Thyroid gland (tissue), 4 donors: ENCODE measurements around the gene MDH1B. TPM values are rescaled to one million over a fixed set of nuclear protein-coding genes. Genes with fewer than 3 reads are reported as not detected.

Experiments
- DNase-seq, 2 donors: peaks; one replicate each; pipeline ENCODE4 v3.0.0-alpha.2; 2019
- H3K27ac ChIP-seq, 3 donors: fragments of 200-600 bp; sonication (generic); 1 replicate in 2 of 3; 2 replicates in 1 of 3; pipeline ENCODE4 v1.5.1; 2016 to 2019; ENCODE audit warnings: mild to moderate bottlenecking in 1 of 3, moderate library complexity in 1 of 3
- H3K27me3 ChIP-seq: fragments of 200-600 bp; sonication (generic); one replicate; pipeline ENCODE4 v1.5.1; 2019
- H3K36me3 ChIP-seq, 2 donors: fragments of 200-600 bp; sonication (generic); one replicate each; pipeline ENCODE4 v1.5.1; 2016 to 2019
- H3K4me1 ChIP-seq, 2 donors: fragments of 200-600 bp; sonication (generic); one replicate each; pipeline ENCODE4 v1.5.1; 2017 to 2019
- H3K4me3 ChIP-seq, 3 donors: fragments of 200-600 bp; sonication (generic); replicated peaks in 1 of 3; 1 replicate in 2 of 3; 2 replicates in 1 of 3; pipeline ENCODE4 v1.5.1; 2016; ENCODE audit warnings: mild to moderate bottlenecking in 1 of 3
- H3K9me3 ChIP-seq: fragments of 200-600 bp; sonication (generic); one replicate; pipeline ENCODE4 v1.5.1; 2017
- CTCF ChIP-seq, 6 experiments: fragments of 200-600 bp in 3 of 6; fragments of 450-650 bp in 3 of 6; sonication (generic) in 3 of 6; IDR thresholded peaks; one replicate each; pipeline ENCODE4 v1.5.1; 2016 to 2019; ENCODE audit warnings: antibody characterized with exemption in 6 of 6, mild to moderate bottlenecking in 2 of 6, inconsistent platforms in 1 of 6, moderate library complexity in 1 of 6
- POLR2A ChIP-seq, 2 donors: fragments of 450-650 bp; IDR thresholded peaks; one replicate each; pipeline ENCODE4 v1.6.1; 2017; ENCODE audit warnings: antibody characterized with exemption in 2 of 2, mild to moderate bottlenecking in 2 of 2, moderate library complexity in 1 of 2
- WGBS, 2 donors: methylation state at CpG; one replicate each; pipeline ENCODE4 v1.1.5; 2017; 5-methylcytosine and 5-hydroxymethylcytosine counted together
- intact Hi-C: fragments of 100-400 bp; cut with DNase I; formaldehyde crosslinking; loops from one replicate; pipeline ENCODE4 v1.15.1; 2023
- total RNA-seq, 4 donors: library from RNA; depleted of rRNA; stranded (reverse); fragments of >200 nt; gene quantifications; one replicate each; pipeline ENCODE4 v1.2.3, GENCODE V29; 2016

MDH1B gene
- total RNA-seq, 4 donors from 2014 or later = 5.0 to 15.5 (median 11.5) TPM

GRCh38 chr2:206798000-206798399 is 32.9 kb upstream of the MDH1B start:
- intact Hi-C loops = loop anchor here (10.0 kb wide), 1 partner anchor 187 kb away; no protein-coding TSS in a partner anchor
- Histone ChIP-seq H3K9me3 (no peaks in the 10 kb centered on the region), H3K27me3 (no peaks in the 10 kb centered on the region), H3K4me1 (peaks cover 0 to 11% of the 10 kb centered on the region in 2 donors), H3K4me3 (no peak overlapping the region), H3K27ac (no peak overlapping the region), H3K36me3 (peaks cover 0 to 6% of the 10 kb centered on the region in 2 donors)
- DNase-seq = no peak
- TF ChIP-seq CTCF (IDR thresholded peaks at IDR 0.05) (no peak), POLR2A (IDR thresholded peaks at IDR 0.05) (no peak)
- 78 to 90% methylated on average over 5 of the region's 5 CpGs for WGBS, 2 donors

GRCh38 chr2:206797376-206797775 is 32.2 kb upstream of the MDH1B start:
- DNase-seq = no peak
- H3K4me1 ChIP-seq = peaks cover 0 to 11% of the 10 kb centered on the region in 2 donors
- no peak overlapping the region for H3K4me3 ChIP-seq
- intact Hi-C loops = loop anchor here (10.0 kb wide), 1 partner anchor 187 kb away; no protein-coding TSS in a partner anchor
- H3K9me3 ChIP-seq = no peaks in the 10 kb centered on the region
- no peak overlapping the region for H3K27ac ChIP-seq
- TF ChIP-seq POLR2A (IDR thresholded peaks at IDR 0.05) = no peak
- TF ChIP-seq CTCF (IDR thresholded peaks at IDR 0.05) = no peak
- WGBS, 2 donors = 89 to 91% methylated on average over 4 of the region's 4 CpGs
- H3K36me3 ChIP-seq = peaks cover 0 to 7% of the 10 kb centered on the region in 2 donors
- H3K27me3 ChIP-seq = no peaks in the 10 kb centered on the region

GRCh38 chr2:206792645-206793044 is 27.5 kb upstream of the MDH1B start:
- peaks cover 29 to 50% of the 10 kb centered on the region in 2 donors for H3K36me3 ChIP-seq
- no peak for DNase-seq
- WGBS, 2 donors = 73 to 84% methylated on average over 5 of the region's 5 CpGs

GRCh38 chr2:206790311-206790935 is 25.3 kb upstream of the MDH1B start:
- peaks cover 42 to 57% of the 10 kb centered on the region in 2 donors for H3K36me3 ChIP-seq
- intact Hi-C loops = loop anchor here (10.0 kb wide), 1 partner anchor 194 kb away; no protein-coding TSS in a partner anchor
- no peak for DNase-seq
- peaks cover 0 to 4% of the 10 kb centered on the region in 2 donors for H3K4me1 ChIP-seq
- no peak overlapping the region for H3K4me3 ChIP-seq
- TF ChIP-seq POLR2A (IDR thresholded peaks at IDR 0.05) (no peak), CTCF (IDR thresholded peaks at IDR 0.05) (no peak)
- H3K27ac ChIP-seq = no peak overlapping the region
- no peaks in the 10 kb centered on the region for H3K27me3 ChIP-seq
- H3K9me3 ChIP-seq = no peaks in the 10 kb centered on the region
- WGBS, 2 donors = 64 to 73% methylated on average over 3 of the region's 3 CpGs

More at GRCh38 chr2:206792645-206793044, 27.5 kb upstream of the MDH1B start:
- H3K4me1 ChIP-seq = peaks cover 0 to 4% of the 10 kb centered on the region in 2 donors
- H3K27ac ChIP-seq = no peak overlapping the region
- TF ChIP-seq CTCF (IDR thresholded peaks at IDR 0.05) (no peak), POLR2A (IDR thresholded peaks at IDR 0.05) (no peak)
- no peak overlapping the region for H3K4me3 ChIP-seq
- intact Hi-C loops = loop anchor here (10.0 kb wide), 1 partner anchor 192 kb away; no protein-coding TSS in a partner anchor
- H3K27me3 ChIP-seq = no peaks in the 10 kb centered on the region
- H3K9me3 ChIP-seq = no peaks in the 10 kb centered on the region
